NT2/D1 (cell line): ENCODE data around the gene NFKB1.

Source experiments
- DNase-seq: peaks from one replicate; pipeline ENCODE4 v3.0.0-alpha.2; 2011; ENCODE audit warnings: low read depth, low spot score
- H3K27me3 ChIP-seq: 2 replicates; pipeline ENCODE4 v1.6.0; 2011; ENCODE audit warnings: mild to moderate bottlenecking; ENCODE audit not compliant: insufficient read length, insufficient read depth
- H3K36me3 ChIP-seq: 2 replicates; pipeline ENCODE4 v1.6.1; 2011; ENCODE audit warnings: mild to moderate bottlenecking, low read length, mixed read lengths; ENCODE audit not compliant: insufficient read depth, insufficient read length
- H3K4me1 ChIP-seq: 2 replicates; pipeline ENCODE4 v1.5.1; 2011; ENCODE audit not compliant: insufficient read depth, insufficient read length
- H3K4me3 ChIP-seq: 2 replicates; pipeline ENCODE4 v1.5.1; 2011; ENCODE audit warnings: low read depth; ENCODE audit not compliant: insufficient read length
- H3K9ac ChIP-seq: 2 replicates; pipeline ENCODE4 v1.6.0; 2011; ENCODE audit warnings: low read depth; ENCODE audit not compliant: insufficient read length
- H3K9me3 ChIP-seq: 2 replicates; pipeline ENCODE4 v1.5.1; 2011; ENCODE audit warnings: mild to moderate bottlenecking, low read length; ENCODE audit not compliant: insufficient read depth
- SUZ12 ChIP-seq: IDR thresholded peaks from 2 replicates; pipeline ENCODE4 v1.6.1; 2011; ENCODE audit not compliant: insufficient read length, insufficient read depth; ENCODE audit errors: extremely low read depth
- YY1 ChIP-seq: IDR thresholded peaks from 2 replicates; pipeline ENCODE4 v1.6.1; 2011; ENCODE audit not compliant: insufficient read length, insufficient read depth
- ZNF274 ChIP-seq: IDR thresholded peaks from 2 replicates; pipeline ENCODE4 v1.6.1; 2011; ENCODE audit warnings: mild to moderate bottlenecking, low read depth, low read length

Gene NFKB1

GRCh38 chr4:102531462-102531861 lies 30.3 kb downstream of the NFKB1 start:
- Histone ChIP-seq H3K9ac (no peak overlapping the region), H3K36me3 (no peaks in the 10 kb centered on the region), H3K9me3 (no peaks in the 10 kb centered on the region), H3K4me1 (no peaks in the 10 kb centered on the region), H3K4me3 (no peak overlapping the region), H3K27me3 (no peaks in the 10 kb centered on the region)
- no peak for DNase-seq
- TF ChIP-seq YY1, result no peak
- no peak for TF ChIP-seq SUZ12
- TF ChIP-seq ZNF274, result no peak

GRCh38 chr4:102533348-102533747 lies 32.2 kb downstream of the NFKB1 start:
- Histone ChIP-seq H3K27me3 (no peaks in the 10 kb centered on the region), H3K9me3 (no peaks in the 10 kb centered on the region), H3K36me3 (no peaks in the 10 kb centered on the region), H3K4me1 (no peaks in the 10 kb centered on the region), H3K9ac (no peak overlapping the region), H3K4me3 (no peak overlapping the region)
- no peak for DNase-seq
- TF ChIP-seq YY1, result no peak
- no peak for TF ChIP-seq ZNF274
- TF ChIP-seq SUZ12, result no peak

GRCh38 chr4:102533904-102534303 lies 32.7 kb downstream of the NFKB1 start:
- Histone ChIP-seq H3K27me3 (no peaks in the 10 kb centered on the region), H3K36me3 (no peaks in the 10 kb centered on the region), H3K9me3 (no peaks in the 10 kb centered on the region), H3K4me1 (no peaks in the 10 kb centered on the region), H3K9ac (no peak overlapping the region), H3K4me3 (no peak overlapping the region)
- TF ChIP-seq SUZ12 (no peak), YY1 (no peak), ZNF274 (no peak)
- DNase-seq, result no peak

- Histone ChIP-seq H3K9me3 (no peaks in the 10 kb centered on the region), H3K9ac (no peak overlapping the region), H3K36me3 (peaks cover 4% of the 10 kb centered on the region), H3K27me3 (no peaks in the 10 kb centered on the region), H3K4me3 (no peak overlapping the region), H3K4me1 (no peaks in the 10 kb centered on the region)
- DNase-seq, result no peak
- TF ChIP-seq ZNF274 (no peak), SUZ12 (no peak), YY1 (no peak)
Observed at GRCh38 chr4:102534845-102535244, 33.7 kb downstream of the NFKB1 start.

GRCh38 chr4:102535398-102536082 lies 34.4 kb downstream of the NFKB1 start:
- Histone ChIP-seq H3K4me1 (no peaks in the 10 kb centered on the region), H3K9ac (no peak overlapping the region), H3K27me3 (no peaks in the 10 kb centered on the region), H3K9me3 (no peaks in the 10 kb centered on the region), H3K4me3 (no peak overlapping the region), H3K36me3 (peaks cover 5% of the 10 kb centered on the region)
- TF ChIP-seq ZNF274, result no peak
- DNase-seq, result no peak

GRCh38 chr4:102536768-102537167 lies 35.6 kb downstream of the NFKB1 start:
- H3K27me3 ChIP-seq, result no peaks in the 10 kb centered on the region
- H3K36me3 ChIP-seq, result peaks cover 5% of the 10 kb centered on the region
- H3K9me3 ChIP-seq, result no peaks in the 10 kb centered on the region
- no peaks in the 10 kb centered on the region for H3K4me1 ChIP-seq
- no peak overlapping the region for H3K9ac ChIP-seq
- no peak for TF ChIP-seq SUZ12
- no peak for TF ChIP-seq YY1
- no peak for TF ChIP-seq ZNF274
- H3K4me3 ChIP-seq, result no peak overlapping the region
- DNase-seq, result no peak

- H3K27me3 ChIP-seq, result no peaks in the 10 kb centered on the region
- no peak overlapping the region for H3K4me3 ChIP-seq
- no peak for TF ChIP-seq ZNF274
- no peak for TF ChIP-seq YY1
- TF ChIP-seq SUZ12, result no peak
- no peak for DNase-seq
- no peaks in the 10 kb centered on the region for H3K9me3 ChIP-seq
- H3K9ac ChIP-seq, result no peak overlapping the region
- peaks cover 5% of the 10 kb centered on the region for H3K36me3 ChIP-seq
- no peaks in the 10 kb centered on the region for H3K4me1 ChIP-seq
Observed at GRCh38 chr4:102537269-102537668, 36.1 kb downstream of the NFKB1 start.
